AG09319 (cell line): ENCODE results near the gene MYO7B.

Experiments used
- DNase-seq: peaks from one replicate; pipeline ENCODE4 v3.0.0-alpha.2; 2010; ENCODE audit warnings: low read depth; ENCODE audit errors: extremely low read depth
- CTCF ChIP-seq: IDR thresholded peaks from 2 replicates; pipeline ENCODE4 v1.5.1; 2011; ENCODE audit warnings: low read depth, mild to moderate bottlenecking, inconsistent platforms, low read length, moderate library complexity

Gene MYO7B

GRCh38 chr2:127653421-127654083 lies 118.1 kb downstream of the MYO7B start:
- DNase-seq: no peak
- no peak for TF ChIP-seq CTCF

- no peak for TF ChIP-seq CTCF
Observed at GRCh38 chr2:127654084-127654837, 118.8 kb downstream of the MYO7B start.

GRCh38 chr2:127654838-127655175 lies 119.3 kb downstream of the MYO7B start:
- TF ChIP-seq CTCF: no peak
- no peak for DNase-seq

More at GRCh38 chr2:127654084-127654837, 118.8 kb downstream of the MYO7B start:
- DNase-seq: no peak

GRCh38 chr2:127655209-127656073 lies 120.0 kb downstream of the MYO7B start:
- no peak for DNase-seq
- TF ChIP-seq CTCF: no peak

- no peak for TF ChIP-seq CTCF
- no peak for DNase-seq
Observed at GRCh38 chr2:127656569-127657231, 121.2 kb downstream of the MYO7B start.

- no peak for DNase-seq
- TF ChIP-seq CTCF: no peak
Observed at GRCh38 chr2:127657232-127657595, 121.7 kb downstream of the MYO7B start.
